Measurements from ENCODE around the gene ST8SIA5. TPM values are rescaled to one million over a fixed set of nuclear protein-coding genes. Genes with fewer than 3 reads are reported as not detected.
A peak's percentile ranks its signal among the peaks of the same experiment; 100 is the strongest.

Gene ST8SIA5
- total and polyA plus RNA-seq, 9 of the 15 experiments (the other 6 are each of a cell fraction or from before 2014, with no cell fraction given) = 0.03 to 0.33 (median 0.06) TPM; not detected in 5

- no TSS peak for BruUV-seq (replicated peaks)
- FAIRE-seq = no peak
- 0% methylated on average over 3 of the region's 11 CpGs for WGBS (ENCODE audit: insufficient coverage, low coverage, missing lambda C conversion rate)
Observed at GRCh38 chr18:46733872-46734271, 23.0 kb downstream of the ST8SIA5 start.

DNA sequence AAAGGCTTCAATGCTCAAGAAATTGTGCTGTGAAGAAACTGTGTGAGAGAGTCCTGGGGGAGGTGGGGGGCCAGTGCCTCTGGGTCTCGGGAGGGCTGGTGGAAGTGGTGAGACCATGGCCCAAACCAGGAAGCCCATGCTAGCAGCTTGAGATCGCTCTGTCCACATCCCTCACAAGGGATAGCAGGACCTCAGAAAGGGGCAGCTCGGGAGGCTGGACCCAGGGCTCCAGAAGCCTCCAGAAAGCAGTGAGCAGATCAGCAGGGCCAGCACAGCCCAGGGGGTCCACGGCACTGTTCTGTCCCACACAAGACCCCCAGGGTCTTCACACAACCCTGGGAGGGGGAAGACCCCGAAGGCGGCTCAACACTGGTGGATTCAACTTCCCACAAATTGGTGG lies 24.1 kb downstream of the ST8SIA5 start:
- Histone ChIP-seq H2AFZ (ENCODE audit: low read depth, low read length) (no peak overlapping the region), H3K9me3 (replicated peaks; ENCODE audit: control insufficient read depth, insufficient read depth, low read depth, low read length) (no peaks in the 10 kb centered on the region), H3K27ac (ENCODE audit: extremely low read depth, low read depth, low read length) (no peak overlapping the region), H4K20me1 (replicated peaks; ENCODE audit: control insufficient read depth, insufficient read depth, low read length) (no peaks in the 10 kb centered on the region), H3K4me3 (no peak overlapping the region), H3K36me3 (ENCODE audit: control insufficient read depth, insufficient read depth, low read length) (no peaks in the 10 kb centered on the region), H3K9ac (ENCODE audit: insufficient read depth in 1 of 2, low read depth in 2 of 2, low read length in 2 of 2) (no peak overlapping the region), H3K4me1 (replicated peaks in 1 of 2; ENCODE audit: control insufficient read depth in 2 of 2, insufficient read depth in 2 of 2, low read length in 2 of 2) (no peaks in the 10 kb centered on the region), H3K79me2 (ENCODE audit: control insufficient read depth, insufficient read depth, low read length) (no peaks in the 10 kb centered on the region), H3K4me2 (ENCODE audit: insufficient read depth, low read length) (no peak overlapping the region), H3K9me1 (ENCODE audit: control insufficient read depth, insufficient read depth, low read length) (no peaks in the 10 kb centered on the region), H3K27me3 (ENCODE audit: control insufficient read depth in 2 of 2, insufficient read depth in 2 of 2, low read length in 2 of 2) (no peaks in the 10 kb centered on the region; a peak in 1 of 5 replicates)
- in situ Hi-C loops (cut with MboI) = no loop called here
- FAIRE-seq = no peak
- WGBS (ENCODE audit: insufficient coverage, low coverage, missing lambda C conversion rate) = 4% methylated on average over 3 of the region's 6 CpGs
- TF ChIP-seq NFIX (CRISPR knock-in tag; IDR thresholded peaks at IDR 0.05; ENCODE audit: low read depth) (no peak), IRF2 (CRISPR knock-in tag; IDR thresholded peaks at IDR 0.05) (no peak), NFYB (IDR thresholded peaks at IDR 0.05; ENCODE audit: extremely low read depth, insufficient read length) (no peak), RFX1 (IDR thresholded peaks at IDR 0.05) (no peak), PTBP1 (IDR thresholded peaks at IDR 0.05; ENCODE audit: low read depth, low read length) (no peak), DMBX1 (CRISPR knock-in tag; IDR thresholded peaks at IDR 0.05; ENCODE audit: borderline replicate concordance) (no peak), PHF20 (IDR thresholded peaks at IDR 0.05; ENCODE audit: partially characterized antibody) (no peak), NCOA2 (IDR thresholded peaks at IDR 0.05; ENCODE audit: partially characterized antibody in 2 of 2) (no peak), HDAC8 (tag; IDR thresholded peaks at IDR 0.05) (no peak), ZNF586 (CRISPR knock-in tag; conservative IDR thresholded peaks at IDR 0.05) (no peak), NBN (IDR thresholded peaks at IDR 0.05; ENCODE audit: low read depth) (no peak)
- TF ChIP-seq, protein P1, sequence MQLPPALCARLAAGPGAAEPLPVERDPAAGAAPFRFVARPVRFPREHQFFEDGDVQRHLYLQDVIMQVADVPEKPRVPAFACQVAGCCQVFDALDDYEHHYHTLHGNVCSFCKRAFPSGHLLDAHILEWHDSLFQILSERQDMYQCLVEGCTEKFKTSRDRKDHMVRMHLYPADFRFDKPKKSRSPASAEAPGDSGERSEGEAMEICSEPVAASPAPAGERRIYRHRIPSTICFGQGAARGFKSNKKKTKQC (CRISPR knock-in tag; IDR thresholded peaks at IDR 0.05) = no peak
- no peak for DNase-seq (ENCODE audit: extremely low read depth in 1 of 4, low spot score in 3 of 4)
- no peak for ATAC-seq
- POLR2A ChIA-PET = no interaction called here
- intact Hi-C loops (cut with micrococcal nuclease) = no loop called here
- no TSS peak for BruUV-seq (replicated peaks)
- CTCF ChIA-PET (ENCODE audit: low intra/inter-chr PET ratio) = no interaction called here

More at GRCh38 chr18:46733872-46734271, 23.0 kb downstream of the ST8SIA5 start:
- Histone ChIP-seq H3K9me3 (replicated peaks; ENCODE audit: control insufficient read depth, insufficient read depth, low read depth, low read length) (no peaks in the 10 kb centered on the region), H3K4me1 (replicated peaks in 1 of 2; ENCODE audit: control insufficient read depth in 2 of 2, insufficient read depth in 2 of 2, low read length in 2 of 2) (no peaks in the 10 kb centered on the region), H3K9ac (ENCODE audit: insufficient read depth in 1 of 2, low read depth in 2 of 2, low read length in 2 of 2) (no peak overlapping the region), H3K79me2 (ENCODE audit: control insufficient read depth, insufficient read depth, low read length) (no peaks in the 10 kb centered on the region), H2AFZ (ENCODE audit: low read depth, low read length) (no peak overlapping the region), H3K36me3 (ENCODE audit: control insufficient read depth, insufficient read depth, low read length) (no peaks in the 10 kb centered on the region), H3K27ac (ENCODE audit: extremely low read depth, low read depth, low read length) (no peak overlapping the region), H4K20me1 (replicated peaks; ENCODE audit: control insufficient read depth, insufficient read depth, low read length) (no peaks in the 10 kb centered on the region), H3K27me3 (ENCODE audit: control insufficient read depth in 2 of 2, insufficient read depth in 2 of 2, low read length in 2 of 2) (peaks cover 0 to 6% of the 10 kb centered on the region in 2 experiments; a peak in 2 of 5 replicates), H3K4me2 (ENCODE audit: insufficient read depth, low read length) (no peak overlapping the region), H3K4me3 (no peak overlapping the region), H3K9me1 (ENCODE audit: control insufficient read depth, insufficient read depth, low read length) (no peaks in the 10 kb centered on the region)
- in situ Hi-C loops (cut with MboI) = no loop called here
- peak; percentile 59 for TF ChIP-seq HNRNPLL (IDR thresholded peaks at IDR 0.05; ENCODE audit: low read depth, low read length, poor library complexity, severe bottlenecking)
- no peak for TF ChIP-seq DIDO1 (tag; IDR thresholded peaks at IDR 0.05; ENCODE audit: low read depth)
- no peak for ATAC-seq
- POLR2A ChIA-PET = no interaction called here
- no peak for DNase-seq (ENCODE audit: extremely low read depth in 1 of 4, low spot score in 3 of 4)
- intact Hi-C loops (cut with micrococcal nuclease) = no loop called here
- CTCF ChIA-PET (ENCODE audit: low intra/inter-chr PET ratio) = no interaction called here
